GM21529 (cell line): ENCODE measurements around the gene LGALS12.
A peak's percentile ranks its signal among the peaks of the same experiment; 100 is the strongest.
"Not testable (repeated sequence)": the region's sequence is repeated elsewhere in the genome, so short reads cannot be mapped to it uniquely, and the experiment has no call there.

Experiments
- ATAC-seq: cut with Tn5 transposase; IDR thresholded peaks from one replicate; pipeline ENCODE4 v1.9.1; 2021; ENCODE audit not compliant: unreplicated experiment

Gene LGALS12

GRCh38 chr11:63504933-63505586, 824 bp upstream of the LGALS12 start:
- no peak for ATAC-seq

DNA sequence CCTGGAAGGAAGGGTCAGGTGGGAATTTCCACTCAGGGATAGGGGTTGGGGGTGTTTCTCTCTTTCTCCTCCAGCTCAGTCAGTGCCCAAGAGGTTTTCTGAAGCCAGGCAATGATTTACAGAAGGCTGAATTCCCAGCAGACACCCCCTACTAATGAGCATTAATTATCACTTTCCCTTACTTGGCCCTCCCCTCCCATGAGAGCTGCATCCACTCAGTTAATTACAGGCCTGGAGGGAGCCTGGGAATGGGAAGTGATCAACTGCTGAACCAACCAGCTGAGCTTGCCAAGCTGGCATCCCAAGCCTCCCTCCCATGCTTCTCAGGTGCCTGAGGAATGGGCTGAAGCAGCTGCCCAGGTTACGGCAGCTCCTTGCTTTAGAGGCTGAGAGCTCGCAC, 992 bp downstream of the LGALS12 start:
- ATAC-seq = no peak

DNA sequence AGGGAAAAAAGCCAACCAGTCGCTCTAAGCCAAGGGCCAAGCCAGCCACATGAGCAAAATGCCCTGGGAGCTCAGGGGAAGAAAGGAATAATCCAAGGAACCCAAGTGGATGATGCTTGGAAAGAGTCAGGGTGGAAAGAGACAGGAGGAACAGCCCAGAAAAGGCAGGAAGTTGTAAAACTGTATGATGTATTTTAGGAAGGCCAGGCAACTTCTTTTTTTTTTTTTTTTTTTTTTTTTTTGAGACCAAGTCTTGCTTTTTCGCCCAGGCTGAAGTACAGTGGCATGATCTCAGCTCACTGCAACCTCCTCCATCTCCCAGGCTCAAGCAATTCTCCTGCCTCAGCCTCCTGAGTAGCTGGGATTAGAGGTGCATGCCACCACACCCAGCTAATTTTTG, 1.6 kb downstream of the LGALS12 start:
- ATAC-seq = no peak

DNA sequence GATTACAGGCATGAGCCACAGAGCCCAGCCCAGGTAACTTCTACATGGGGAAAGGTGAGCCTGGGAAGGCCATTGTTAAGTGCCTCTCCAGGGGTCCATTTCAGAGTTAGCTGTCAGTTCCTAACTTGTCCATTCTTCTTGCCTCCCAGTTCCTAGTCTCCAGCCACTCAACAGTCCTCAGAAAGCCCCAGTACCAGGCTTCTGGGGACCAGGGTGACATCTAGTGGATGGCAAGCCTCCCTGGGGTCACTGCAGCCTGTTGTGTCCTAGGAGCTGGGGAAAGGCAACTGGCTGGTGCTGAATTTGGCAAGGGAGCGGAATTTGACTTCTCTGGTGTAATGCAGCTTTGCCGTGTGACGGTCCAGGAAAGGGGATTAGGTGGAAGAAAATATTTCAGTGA, 2.1 kb downstream of the LGALS12 start:
- no peak for ATAC-seq

DNA sequence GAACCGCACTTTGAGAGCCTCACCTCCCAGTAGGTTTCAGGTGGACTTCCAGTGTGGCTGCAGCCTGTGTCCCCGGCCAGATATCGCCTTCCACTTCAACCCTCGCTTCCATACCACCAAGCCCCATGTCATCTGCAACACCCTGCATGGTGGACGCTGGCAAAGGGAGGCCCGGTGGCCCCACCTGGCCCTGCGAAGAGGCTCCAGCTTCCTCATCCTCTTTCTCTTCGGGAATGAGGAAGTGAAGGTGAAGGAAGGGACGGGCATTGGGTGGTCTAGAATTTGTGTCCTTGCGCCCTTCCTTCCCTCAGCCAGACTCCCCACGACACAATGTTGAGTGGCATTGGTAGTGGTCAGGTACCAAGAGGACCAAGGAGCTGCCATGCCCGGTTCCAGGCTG, 2.9 kb downstream of the LGALS12 start:
- ATAC-seq = no peak

GRCh38 chr11:63510360-63511047, 4.6 kb downstream of the LGALS12 start:
- no peak for ATAC-seq

DNA sequence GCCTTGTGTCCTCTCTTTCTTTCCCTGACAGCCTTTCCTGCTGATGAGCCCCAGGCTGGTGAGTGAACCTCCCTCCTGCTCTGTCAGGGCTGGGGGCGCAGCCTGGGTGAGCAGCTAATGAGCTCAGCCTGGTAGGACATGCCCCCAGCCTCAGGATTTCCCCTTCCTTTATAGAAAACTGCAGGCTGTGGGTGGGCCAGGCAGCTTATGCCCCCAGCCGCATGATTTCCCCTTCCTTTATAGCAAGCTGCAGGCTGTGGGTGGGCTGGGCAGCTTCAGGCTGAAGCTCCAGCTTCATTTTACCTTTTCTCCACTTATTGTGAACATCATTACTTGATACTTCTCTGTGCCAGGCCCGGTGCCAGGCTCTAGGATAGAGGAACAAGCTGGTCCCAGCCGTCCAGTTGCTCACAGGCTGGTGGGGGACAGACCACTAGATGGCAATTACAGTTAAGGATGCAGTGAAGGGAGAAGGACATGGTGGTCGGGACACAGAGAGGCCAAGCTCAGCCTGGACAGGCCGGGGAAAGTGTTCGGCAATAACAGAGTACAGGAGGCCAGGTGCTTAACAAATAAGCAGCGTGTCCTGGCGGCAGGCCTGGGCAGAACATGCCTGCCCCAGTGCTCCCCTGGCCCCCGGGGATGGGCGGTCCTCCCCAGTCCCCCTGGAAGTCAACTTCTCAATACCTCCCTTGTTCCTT, 5.3 kb downstream of the LGALS12 start:
- no peak for ATAC-seq

- no peak for ATAC-seq
Observed at GRCh38 chr11:63512816-63513215, 6.9 kb downstream of the LGALS12 start.

DNA sequence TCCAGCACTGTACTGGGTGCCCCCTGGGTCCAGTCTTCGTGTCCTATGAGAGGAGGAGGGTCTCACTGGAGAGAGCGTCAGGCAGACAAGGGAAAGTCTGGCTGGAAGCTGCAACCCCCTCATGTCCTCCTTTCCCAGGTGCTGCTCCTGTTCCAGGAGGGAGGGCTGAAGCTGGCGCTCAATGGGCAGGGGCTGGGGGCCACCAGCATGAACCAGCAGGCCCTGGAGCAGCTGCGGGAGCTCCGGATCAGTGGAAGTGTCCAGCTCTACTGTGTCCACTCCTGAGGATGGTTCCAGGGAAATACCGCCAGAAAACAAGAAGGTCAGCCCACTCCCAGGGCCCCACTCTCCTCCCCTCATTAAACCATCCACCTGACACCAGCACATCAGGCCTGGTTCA, 10.2 kb downstream of the LGALS12 start:
- no peak for ATAC-seq

- no peak for ATAC-seq
Observed at GRCh38 chr11:63517156-63517555, 11.3 kb downstream of the LGALS12 start.

- no peak for ATAC-seq
Observed at GRCh38 chr11:63518548-63518947, 12.7 kb downstream of the LGALS12 start.

DNA sequence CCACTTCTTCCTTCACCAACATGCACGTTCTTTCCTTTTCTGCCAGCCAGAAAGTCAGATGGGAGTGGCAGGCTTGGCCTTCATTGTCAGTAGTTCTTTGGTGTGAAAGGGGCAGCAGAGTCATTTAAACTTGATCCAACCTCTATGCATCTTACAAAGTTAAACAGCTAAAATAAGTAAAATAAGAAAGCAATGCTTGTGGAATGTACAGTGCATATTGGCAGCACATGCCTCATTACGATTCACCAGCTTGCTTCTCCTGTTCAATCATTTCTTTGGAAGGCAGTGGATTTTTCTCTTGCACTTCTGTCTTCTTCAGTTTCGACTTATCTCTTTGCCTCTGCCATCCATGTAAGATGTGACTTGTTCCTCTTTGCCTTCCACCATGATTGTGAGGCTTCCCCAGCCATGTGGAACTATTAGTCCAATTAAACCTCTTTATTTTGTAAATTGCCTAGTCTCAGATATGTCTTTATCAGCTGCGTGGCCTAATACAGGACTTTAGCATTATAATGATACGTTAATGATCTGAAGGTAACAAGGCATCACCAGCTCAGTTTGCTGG, 14.8 kb downstream of the LGALS12 start:
- no peak for ATAC-seq

- ATAC-seq = no peak
Observed at GRCh38 chr11:63521896-63522295, 16.0 kb downstream of the LGALS12 start.

DNA sequence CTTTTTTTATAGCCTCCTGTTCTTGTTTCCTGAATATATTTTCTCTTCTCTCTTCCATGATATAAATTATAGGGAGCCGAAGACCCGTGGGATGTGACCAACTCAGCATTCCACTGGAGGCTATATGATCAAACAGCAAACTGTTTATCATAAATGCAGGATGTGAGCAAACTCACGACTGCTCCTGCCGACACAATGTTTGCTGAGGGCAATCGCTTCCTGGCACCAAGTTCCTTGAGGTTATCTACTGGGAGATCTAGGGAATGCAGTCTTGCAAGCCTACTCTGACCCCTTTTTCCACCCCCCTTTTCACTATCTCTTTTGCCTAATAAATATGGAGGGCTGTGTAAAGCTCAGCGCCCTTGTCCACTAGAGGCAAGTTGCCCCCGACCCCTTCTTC, 17.3 kb downstream of the LGALS12 start:
- ATAC-seq = no peak

GRCh38 chr11:63527667-63528066, 21.8 kb downstream of the LGALS12 start:
- no peak for ATAC-seq

GRCh38 chr11:63528156-63528555, 22.3 kb downstream of the LGALS12 start:
- not testable (repeated sequence) for ATAC-seq

DNA sequence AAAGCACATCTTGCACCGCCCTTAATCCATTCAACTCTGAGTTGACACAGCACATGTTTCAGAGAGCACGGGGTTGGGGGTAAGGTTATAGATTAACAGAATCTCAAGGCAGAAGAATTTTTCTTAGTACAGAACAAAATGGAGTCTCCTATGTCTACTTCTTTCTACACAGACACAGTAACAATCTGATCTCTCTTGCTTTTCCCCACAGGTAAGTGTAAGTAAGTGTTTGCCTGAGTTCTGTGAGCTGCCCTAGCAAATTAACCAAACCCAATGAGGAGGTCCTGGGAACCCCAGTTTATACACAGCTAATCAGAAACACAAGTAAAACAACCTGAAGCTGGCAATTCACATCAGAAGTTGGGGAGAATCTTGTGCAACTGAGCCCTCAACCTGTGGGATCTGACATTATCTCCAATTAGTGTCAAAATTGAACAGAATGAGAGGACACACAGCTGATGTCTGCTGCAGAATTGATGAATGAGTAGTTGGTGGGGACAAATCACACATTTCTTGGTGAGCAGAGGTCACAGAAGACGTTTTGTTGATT, 22.9 kb downstream of the LGALS12 start:
- not testable (repeated sequence) for ATAC-seq

GRCh38 chr11:63529373-63529772, 23.5 kb downstream of the LGALS12 start:
- not testable (repeated sequence) for ATAC-seq

DNA sequence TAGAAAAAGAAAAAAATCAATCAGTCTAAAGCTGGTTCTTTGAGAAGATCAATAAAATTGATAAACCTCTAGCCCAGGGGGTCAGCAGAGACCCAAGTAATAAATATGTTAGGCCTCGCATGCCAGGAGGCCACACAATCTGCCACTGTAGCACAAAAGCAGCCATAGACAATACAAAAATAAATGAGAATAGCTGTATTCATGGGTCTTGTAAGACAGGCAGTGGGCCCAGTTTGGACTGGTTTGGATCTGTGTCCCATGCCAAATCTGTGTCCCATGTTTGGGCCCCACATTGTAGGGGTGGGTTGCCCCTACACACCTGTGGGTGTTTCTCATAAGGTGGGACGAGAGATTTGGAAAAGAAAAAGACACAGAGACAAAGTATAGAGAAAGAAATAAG, 24.1 kb downstream of the LGALS12 start:
- ATAC-seq = no peak

GRCh38 chr11:63531074-63531792, 25.3 kb downstream of the LGALS12 start:
- ATAC-seq = peak; percentile 70

- no peak for ATAC-seq
Observed at GRCh38 chr11:63532117-63532516, 26.2 kb downstream of the LGALS12 start.
